Calu3 (cell line): ENCODE measurements around the gene SELENOS. TPM values are rescaled to one million over a fixed set of nuclear protein-coding genes. Genes with fewer than 3 reads are reported as not detected.

Source experiments
- BruUV-seq: library from RNA; stranded (reverse); fragments of 400-500 nt; replicated peaks from 2 replicates; lab custom pipeline; 2021; lab: Mats Ljungman, UMichigan
- CTCF ChIA-PET: fragments of 300-600 bp; sonication (Branson Sonifier 250); formaldehyde crosslinking; loops from one replicate; lab custom pipeline; 2022; ENCODE audit warnings: antibody characterized with exemption; lab: Charles Lee
- DNase-seq: peaks from one replicate; pipeline ENCODE4 v3.0.0; 2022
- H3K27ac Mint-ChIP-seq: one replicate; pipeline ENCODE4 v1.8.0; 2022; ENCODE audit warnings: mixed read lengths; ENCODE audit not compliant: unreplicated experiment
- H3K27me3 Mint-ChIP-seq: one replicate; pipeline ENCODE4 v1.8.0; 2022; ENCODE audit warnings: mixed read lengths; ENCODE audit not compliant: unreplicated experiment
- H3K36me3 Mint-ChIP-seq: one replicate; pipeline ENCODE4 v1.8.0; 2022; ENCODE audit warnings: mild to moderate bottlenecking, moderate library complexity, mixed read lengths; ENCODE audit not compliant: insufficient read depth, unreplicated experiment
- H3K4me1 Mint-ChIP-seq: one replicate; pipeline ENCODE4 v1.8.0; 2022; ENCODE audit warnings: mild to moderate bottlenecking, low read depth, mixed read lengths; ENCODE audit not compliant: unreplicated experiment
- H3K4me3 Mint-ChIP-seq: one replicate; pipeline ENCODE4 v1.8.0; 2022; ENCODE audit warnings: mild to moderate bottlenecking, low read depth, moderate library complexity, mixed read lengths; ENCODE audit not compliant: unreplicated experiment
- H3K9me3 Mint-ChIP-seq: one replicate; pipeline ENCODE4 v1.8.0; 2022; ENCODE audit warnings: low read depth, mixed read lengths; ENCODE audit not compliant: unreplicated experiment
- CTCF ChIP-seq: fragments of 200-600 bp; IDR thresholded peaks from one replicate; pipeline ENCODE4 v1.8.0; 2022; ENCODE audit warnings: antibody characterized with exemption; ENCODE audit not compliant: unreplicated experiment
- intact Hi-C: fragments of 100-400 bp; cut with micrococcal nuclease; formaldehyde crosslinking; loops from one replicate; pipeline ENCODE4 v1.10.0; 2022; ENCODE audit not compliant: unreplicated experiment
- total RNA-seq: library from RNA; stranded (reverse); gene quantifications from 2 replicates; pipeline ENCODE4 v1.2.3, GENCODE V29; 2022

Gene SELENOS
- total RNA-seq, 1 experiment from 2014 or later = 85.0 TPM

DNA sequence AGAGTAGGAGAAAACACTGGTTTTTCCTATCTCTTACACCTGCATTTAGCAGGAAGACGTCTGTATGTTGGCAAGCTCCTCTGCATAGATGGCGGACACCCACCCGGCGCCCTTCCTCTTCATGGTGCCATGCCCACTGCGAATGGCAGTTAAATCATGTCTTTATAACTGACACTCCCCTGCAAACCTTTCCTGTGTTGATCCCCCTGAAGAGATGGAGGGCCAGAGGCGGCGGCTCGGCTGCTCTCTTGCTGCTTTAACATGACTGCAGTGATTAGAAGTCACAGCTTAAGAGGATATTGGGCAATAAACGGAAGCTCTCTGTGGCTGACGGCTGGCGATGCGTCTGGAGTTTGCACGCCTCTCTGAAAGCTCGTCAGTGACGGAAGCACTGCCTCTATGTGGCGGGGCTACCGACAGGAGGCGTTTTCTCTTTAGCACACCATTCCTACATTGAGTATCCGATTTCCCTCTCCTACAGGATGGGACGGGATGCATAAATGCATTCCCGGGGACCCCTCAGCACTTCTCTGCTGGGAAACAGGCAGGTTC is 43.3 kb upstream of the SELENOS start:
- peaks cover 16% of the 10 kb centered on the region for H3K4me1 Mint-ChIP-seq
- H3K27me3 Mint-ChIP-seq = peaks cover 44% of the 10 kb centered on the region
- no peak overlapping the region for H3K4me3 Mint-ChIP-seq
- intact Hi-C loops = no loop called here
- no peaks in the 10 kb centered on the region for H3K36me3 Mint-ChIP-seq
- TF ChIP-seq CTCF = no peak
- H3K27ac Mint-ChIP-seq = no peak overlapping the region
- BruUV-seq = no TSS peak
- CTCF ChIA-PET = no interaction called here
- H3K9me3 Mint-ChIP-seq = no peaks in the 10 kb centered on the region
- DNase-seq = no peak

- Mint-ChIP-seq H3K27ac (no peak overlapping the region), H3K4me1 (peaks cover under 1% of the 10 kb centered on the region), H3K36me3 (no peaks in the 10 kb centered on the region), H3K4me3 (no peak overlapping the region), H3K9me3 (no peaks in the 10 kb centered on the region), H3K27me3 (peaks cover 44% of the 10 kb centered on the region)
- intact Hi-C loops = no loop called here
- TF ChIP-seq CTCF = no peak
- CTCF ChIA-PET = no interaction called here
- no TSS peak for BruUV-seq
- DNase-seq = no peak
Observed at GRCh38 chr15:101318839-101319238, 41.6 kb upstream of the SELENOS start.

- DNase-seq = no peak
- Mint-ChIP-seq H3K4me1 (no peaks in the 10 kb centered on the region), H3K27ac (no peak overlapping the region), H3K4me3 (no peak overlapping the region), H3K9me3 (no peaks in the 10 kb centered on the region), H3K27me3 (peaks cover 44% of the 10 kb centered on the region), H3K36me3 (no peaks in the 10 kb centered on the region)
- intact Hi-C loops = no loop called here
- TF ChIP-seq CTCF = no peak
- CTCF ChIA-PET = no interaction called here
- BruUV-seq = no TSS peak
Observed at GRCh38 chr15:101318147-101318819, 41.0 kb upstream of the SELENOS start.

DNA sequence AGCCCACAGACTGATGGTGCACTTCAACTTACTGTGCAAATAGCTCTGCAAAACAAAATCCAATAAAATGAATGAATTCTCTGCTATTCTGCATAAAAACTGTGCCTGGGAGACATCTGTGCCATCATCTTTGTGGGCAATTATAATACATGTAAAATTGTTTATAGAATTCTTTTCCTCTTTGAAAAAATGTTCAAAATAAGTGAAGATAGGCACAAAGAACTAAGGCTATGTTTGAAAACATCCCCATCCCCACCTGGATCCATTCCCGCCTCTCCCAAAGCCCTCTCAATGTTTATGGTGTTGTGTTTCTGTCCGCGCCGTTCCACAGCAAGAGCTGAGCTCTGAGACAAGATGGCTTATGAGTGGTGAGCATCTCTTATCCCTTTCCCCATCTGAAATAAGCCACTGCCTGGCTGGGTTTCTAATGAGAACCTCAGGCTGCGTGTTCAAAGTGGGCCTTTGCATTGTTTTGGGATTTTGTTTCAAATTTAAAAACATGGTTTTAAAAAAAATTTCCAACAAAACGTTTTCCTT is 40.1 kb upstream of the SELENOS start:
- H3K4me1 Mint-ChIP-seq = no peaks in the 10 kb centered on the region
- no peaks in the 10 kb centered on the region for H3K36me3 Mint-ChIP-seq
- peaks cover 43% of the 10 kb centered on the region for H3K27me3 Mint-ChIP-seq
- H3K27ac Mint-ChIP-seq = no peak overlapping the region
- DNase-seq = no peak
- no peak for TF ChIP-seq CTCF
- CTCF ChIA-PET = no interaction called here
- intact Hi-C loops = no loop called here
- no TSS peak for BruUV-seq
- no peak overlapping the region for H3K4me3 Mint-ChIP-seq
- H3K9me3 Mint-ChIP-seq = no peaks in the 10 kb centered on the region
